Trophoblast cell (in vitro differentiated cells and primary cell): Measurements from ENCODE around the gene EPC2. TPM values are rescaled to one million over a fixed set of nuclear protein-coding genes. Genes with fewer than 3 reads are reported as not detected.

Experiments
- DNase-seq, 2 donors: peaks; one replicate each; pipeline ENCODE4 v3.0.0-alpha.2; 2016
- H2AFZ ChIP-seq: 2 replicates; pipeline ENCODE4 v1.6.1; 2013; ENCODE audit warnings: low read length, moderate library complexity, mild to moderate bottlenecking; ENCODE audit not compliant: insufficient read depth, poor library complexity
- H2AK5ac ChIP-seq: 2 replicates; pipeline ENCODE4 v1.6.1; 2013; ENCODE audit warnings: mild to moderate bottlenecking, low read length
- H2BK120ac ChIP-seq: 2 replicates; pipeline ENCODE4 v1.6.1; 2013; ENCODE audit warnings: low read length, mild to moderate bottlenecking, moderate library complexity; ENCODE audit not compliant: insufficient read depth, poor library complexity
- H2BK12ac ChIP-seq: 2 replicates; pipeline ENCODE4 v1.6.1; 2013; ENCODE audit warnings: mild to moderate bottlenecking, low read length, moderate library complexity
- H2BK5ac ChIP-seq: 2 replicates; pipeline ENCODE4 v1.6.1; 2013; ENCODE audit warnings: low read length, low read depth, moderate library complexity, mild to moderate bottlenecking; ENCODE audit not compliant: poor library complexity
- H3K14ac ChIP-seq: 2 replicates; pipeline ENCODE4 v1.6.1; 2013; ENCODE audit warnings: mild to moderate bottlenecking, low read length
- H3K18ac ChIP-seq: 2 replicates; pipeline ENCODE4 v1.6.1; 2013; ENCODE audit warnings: mild to moderate bottlenecking, low read length
- H3K23ac ChIP-seq: 2 replicates; pipeline ENCODE4 v1.6.1; 2013; ENCODE audit warnings: low read length
- H3K27ac ChIP-seq: 2 replicates; pipeline ENCODE4 v1.5.1; 2013; ENCODE audit warnings: low read depth, mild to moderate bottlenecking, inconsistent platforms, low read length, moderate library complexity
- H3K27me3 ChIP-seq: 2 replicates; pipeline ENCODE4 v1.6.1; 2013; ENCODE audit warnings: inconsistent platforms, mild to moderate bottlenecking, low read length, moderate library complexity; ENCODE audit not compliant: insufficient read depth
- H3K36me3 ChIP-seq, 2 experiments: 1 replicate in 1 of 2; 2 replicates in 1 of 2; pipeline ENCODE4 v1.6.1; 2013; ENCODE audit warnings: low read length in 2 of 2, mild to moderate bottlenecking in 2 of 2, moderate library complexity in 1 of 2; ENCODE audit not compliant: insufficient read depth in 2 of 2, control insufficient read depth in 1 of 2
- H3K4ac ChIP-seq: 2 replicates; pipeline ENCODE4 v1.6.1; 2013; ENCODE audit warnings: low read depth, mild to moderate bottlenecking, low read length, moderate library complexity
- H3K4me1 ChIP-seq, 2 experiments: 1 replicate in 1 of 2; 2 replicates in 1 of 2; pipeline ENCODE4 v1.6.1; 2013; ENCODE audit warnings: low read length in 2 of 2, mild to moderate bottlenecking in 2 of 2, moderate library complexity in 1 of 2; ENCODE audit not compliant: insufficient read depth in 2 of 2, control insufficient read depth in 1 of 2
- H3K4me2 ChIP-seq: 2 replicates; pipeline ENCODE4 v1.6.1; 2013; ENCODE audit warnings: inconsistent platforms, mild to moderate bottlenecking, low read length, moderate library complexity
- H3K4me3 ChIP-seq: 2 replicates; pipeline ENCODE4 v1.5.1; 2013; ENCODE audit warnings: mild to moderate bottlenecking, low read depth, low read length, inconsistent platforms
- H3K79me1 ChIP-seq: one replicate; pipeline ENCODE4 v1.6.1; 2013; ENCODE audit warnings: low read length
- H3K79me2 ChIP-seq: 2 replicates; pipeline ENCODE4 v1.6.1; 2013; ENCODE audit warnings: low read length, mild to moderate bottlenecking; ENCODE audit not compliant: control insufficient read depth, insufficient read depth, poor library complexity
- H3K9ac ChIP-seq: 2 replicates; pipeline ENCODE4 v1.6.1; 2013; ENCODE audit warnings: mild to moderate bottlenecking, low read length
- H3K9me3 ChIP-seq: 2 replicates; pipeline ENCODE4 v1.6.1; 2013; ENCODE audit warnings: low read depth, mild to moderate bottlenecking, control low read depth, inconsistent platforms, low read length; ENCODE audit not compliant: insufficient read depth
- H4K12ac ChIP-seq: 2 replicates; pipeline ENCODE4 v1.6.1; 2013; ENCODE audit warnings: low read depth, mild to moderate bottlenecking, low read length, moderate library complexity
- H4K8ac ChIP-seq: 2 replicates; pipeline ENCODE4 v1.6.1; 2013; ENCODE audit warnings: low read depth, mild to moderate bottlenecking, low read length, moderate library complexity
- H4K91ac ChIP-seq: one replicate; pipeline ENCODE4 v1.6.1; 2013; ENCODE audit warnings: low read depth, mild to moderate bottlenecking, low read length, moderate library complexity
- WGBS: extraction: QIAGEN DNeasy Blood & Tissue Kit; methylation state at CpG from one replicate; pipeline ENCODE4 v1.1.7; 2013; ENCODE audit warnings: missing lambda C conversion rate; ENCODE audit not compliant: insufficient read length, insufficient coverage; ENCODE audit errors: extremely low coverage; 5-methylcytosine and 5-hydroxymethylcytosine counted together
- polyA plus RNA-seq: library from polyadenylated mRNA; stranded (reverse); fragments of 200-250 nt; gene quantifications from 2 replicates; pipeline ENCODE4 v1.2.3, GENCODE V29; 2013

Gene EPC2, protein sequence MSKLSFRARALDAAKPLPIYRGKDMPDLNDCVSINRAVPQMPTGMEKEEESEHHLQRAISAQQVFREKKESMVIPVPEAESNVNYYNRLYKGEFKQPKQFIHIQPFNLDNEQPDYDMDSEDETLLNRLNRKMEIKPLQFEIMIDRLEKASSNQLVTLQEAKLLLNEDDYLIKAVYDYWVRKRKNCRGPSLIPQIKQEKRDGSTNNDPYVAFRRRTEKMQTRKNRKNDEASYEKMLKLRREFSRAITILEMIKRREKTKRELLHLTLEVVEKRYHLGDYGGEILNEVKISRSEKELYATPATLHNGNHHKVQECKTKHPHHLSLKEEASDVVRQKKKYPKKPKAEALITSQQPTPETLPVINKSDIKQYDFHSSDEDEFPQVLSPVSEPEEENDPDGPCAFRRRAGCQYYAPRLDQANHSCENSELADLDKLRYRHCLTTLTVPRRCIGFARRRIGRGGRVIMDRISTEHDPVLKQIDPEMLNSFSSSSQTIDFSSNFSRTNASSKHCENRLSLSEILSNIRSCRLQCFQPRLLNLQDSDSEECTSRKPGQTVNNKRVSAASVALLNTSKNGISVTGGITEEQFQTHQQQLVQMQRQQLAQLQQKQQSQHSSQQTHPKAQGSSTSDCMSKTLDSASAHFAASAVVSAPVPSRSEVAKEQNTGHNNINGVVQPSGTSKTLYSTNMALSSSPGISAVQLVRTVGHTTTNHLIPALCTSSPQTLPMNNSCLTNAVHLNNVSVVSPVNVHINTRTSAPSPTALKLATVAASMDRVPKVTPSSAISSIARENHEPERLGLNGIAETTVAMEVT
- 15.6 and 16.0 TPM in 2 replicates for polyA plus RNA-seq

DNA sequence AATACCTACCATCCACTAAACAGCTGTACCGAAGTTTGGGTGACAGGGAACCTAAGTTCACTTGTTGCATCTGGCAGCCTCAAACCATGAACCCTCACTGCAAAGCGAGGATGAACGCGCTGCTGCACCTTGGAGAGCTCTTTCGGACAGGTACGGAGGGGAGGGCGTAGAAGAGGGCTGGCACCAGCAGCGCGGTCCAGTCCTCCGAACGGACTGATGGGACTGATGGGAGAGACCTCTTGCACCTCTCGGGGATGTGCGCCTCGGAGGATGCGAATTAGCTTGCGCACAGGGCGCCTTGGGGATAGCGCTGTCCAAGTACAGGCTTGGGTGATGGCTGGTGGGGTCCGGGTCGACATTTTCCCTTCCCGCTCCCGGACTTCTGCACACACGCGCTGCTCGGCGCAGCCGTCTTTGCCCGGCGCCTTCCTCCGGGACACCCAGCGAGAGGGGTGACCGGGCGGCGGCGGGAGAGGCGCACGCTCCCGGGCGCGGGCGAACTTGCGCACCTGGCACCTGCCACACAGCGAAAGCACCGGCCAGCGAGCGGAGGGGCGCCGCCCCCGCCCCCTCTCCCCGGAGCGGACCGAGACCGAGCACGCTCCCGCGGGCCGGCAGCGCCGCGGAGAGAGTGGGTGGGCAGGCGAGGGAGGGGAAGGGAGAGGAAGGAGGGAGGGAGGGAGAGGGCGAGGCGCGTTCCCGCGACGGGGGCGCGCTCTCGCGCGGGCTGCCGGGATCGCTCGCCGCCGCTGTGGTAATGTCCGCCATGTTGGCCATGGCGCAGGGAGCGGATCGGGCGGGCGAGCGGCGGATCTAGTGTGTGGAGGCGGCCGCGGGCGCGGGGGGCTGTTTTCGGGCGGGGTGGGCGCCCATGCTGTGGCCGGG is at the start of gene EPC2:
Gene EPC2, plus strand, starts transcription at position 754 of the 885 bp plus-strand sequence. CDS start 267 bp downstream, outside the sequence.
- H3K4me3 ChIP-seq = peak within 1 kb of the TSS; percentile 94
- H3K4ac ChIP-seq = peak within 1 kb of the TSS; percentile 69
- no peak within 1 kb of the TSS for H2BK12ac ChIP-seq
- H3K36me3 ChIP-seq = no peaks in the 10 kb centered on the region
- DNase-seq = peak; percentile 71 to 84
- peak within 1 kb of the TSS; percentile 93 for H4K91ac ChIP-seq
- H2AK5ac ChIP-seq = no peak within 1 kb of the TSS
- peak within 1 kb of the TSS; percentile 84 for H3K4me2 ChIP-seq
- peak within 1 kb of the TSS; percentile 84 for H4K12ac ChIP-seq
- H2BK5ac ChIP-seq = peak within 1 kb of the TSS; percentile 88
- peak within 1 kb of the TSS; percentile 91 for H3K14ac ChIP-seq
- H3K23ac ChIP-seq = no peak within 1 kb of the TSS
- H3K4me1 ChIP-seq = no peaks in the 10 kb centered on the region
- peak within 1 kb of the TSS; percentile 72 for H3K18ac ChIP-seq
- peaks cover 10% of the 10 kb centered on the region for H3K79me2 ChIP-seq
- WGBS = no CpG with 5 or more reads among the region's 94 CpGs
- no peaks in the 10 kb centered on the region for H3K9me3 ChIP-seq
- H3K27ac ChIP-seq = peak within 1 kb of the TSS; percentile 87
- H3K27me3 ChIP-seq = no peaks in the 10 kb centered on the region
- H2BK120ac ChIP-seq = peak within 1 kb of the TSS; percentile 77
- H3K79me1 ChIP-seq = peaks cover 8% of the 10 kb centered on the region
- peak within 1 kb of the TSS; percentile 83 for H4K8ac ChIP-seq
- peak within 1 kb of the TSS; percentile 88 for H2AFZ ChIP-seq
- H3K9ac ChIP-seq = peak within 1 kb of the TSS; percentile 94

- H3K4me1 ChIP-seq = no peaks in the 10 kb centered on the region
- H3K27me3 ChIP-seq = no peaks in the 10 kb centered on the region
- H2BK5ac ChIP-seq = no peak overlapping the region
- no CpG with 5 or more reads among the region's 4 CpGs for WGBS
- H2BK120ac ChIP-seq = no peak overlapping the region
- peaks cover 3% of the 10 kb centered on the region for H3K9me3 ChIP-seq
- H2BK12ac ChIP-seq = no peak overlapping the region
- H4K91ac ChIP-seq = no peak overlapping the region
- no peak overlapping the region for H3K14ac ChIP-seq
- no peaks in the 10 kb centered on the region for H3K79me1 ChIP-seq
- H3K4me2 ChIP-seq = no peak overlapping the region
- no peak overlapping the region for H3K9ac ChIP-seq
- no peak for DNase-seq
- no peaks in the 10 kb centered on the region for H3K36me3 ChIP-seq
- H3K79me2 ChIP-seq = no peaks in the 10 kb centered on the region
- no peak overlapping the region for H3K4me3 ChIP-seq
- no peak overlapping the region for H3K18ac ChIP-seq
- H3K27ac ChIP-seq = no peak overlapping the region
- H4K8ac ChIP-seq = no peak overlapping the region
- H4K12ac ChIP-seq = no peak overlapping the region
- H3K23ac ChIP-seq = no peak overlapping the region
- no peak overlapping the region for H2AK5ac ChIP-seq
- no peak overlapping the region for H2AFZ ChIP-seq
- no peak overlapping the region for H3K4ac ChIP-seq
Observed at GRCh38 chr2:148596018-148596417, 48.5 kb upstream of the EPC2 start.

DNA sequence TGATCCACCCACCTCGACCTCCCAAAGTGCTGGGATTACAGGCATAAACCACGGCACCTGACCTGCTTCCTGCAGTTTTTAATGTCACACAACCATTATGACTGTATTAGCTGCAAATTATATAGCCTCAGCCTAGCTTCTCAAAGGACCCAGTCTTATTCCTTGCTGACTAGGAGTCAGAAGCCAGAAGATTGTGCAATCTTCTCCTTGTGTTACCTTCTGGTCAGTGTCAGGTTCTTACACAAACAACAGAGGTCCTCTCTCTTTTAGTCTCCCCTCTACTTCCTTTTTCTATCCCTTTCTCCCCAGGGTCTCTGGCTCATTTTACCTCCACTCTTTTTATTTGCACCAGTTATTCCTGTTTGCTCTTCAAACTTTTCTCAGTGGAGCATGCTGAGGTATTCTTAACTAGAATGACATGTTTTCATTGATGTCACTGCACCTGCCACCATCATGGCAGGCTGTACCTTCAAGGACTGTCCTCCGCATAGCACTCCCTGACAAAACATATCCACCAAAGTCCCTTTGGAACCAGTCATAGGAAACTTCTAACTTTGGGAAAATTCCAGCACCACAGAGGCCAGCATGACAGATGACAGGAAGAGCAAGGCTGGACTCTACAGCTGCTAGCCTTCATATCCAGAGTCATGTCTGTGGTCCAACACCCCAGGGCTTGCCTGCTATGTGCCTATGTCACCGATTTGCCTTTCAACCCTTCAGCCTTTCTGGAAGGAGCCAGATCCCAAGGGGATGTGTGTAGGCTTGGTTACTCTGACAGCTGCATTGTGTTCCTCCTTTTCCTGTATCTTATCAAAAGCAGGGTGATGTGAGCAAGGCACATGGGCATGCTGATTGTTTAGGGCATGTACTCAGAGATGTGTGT is 45.2 kb upstream of the EPC2 start:
- Histone ChIP-seq H2AK5ac (no peak overlapping the region), H3K27ac (no peak overlapping the region), H3K18ac (no peak overlapping the region), H3K23ac (no peak overlapping the region), H2BK12ac (no peak overlapping the region), H2AFZ (no peak overlapping the region), H3K4ac (no peak overlapping the region), H3K27me3 (no peaks in the 10 kb centered on the region), H3K4me1 (no peaks in the 10 kb centered on the region), H4K91ac (no peak overlapping the region), H2BK120ac (no peak overlapping the region), H3K36me3 (no peaks in the 10 kb centered on the region), H3K4me2 (no peak overlapping the region), H3K4me3 (no peak overlapping the region), H3K9me3 (peaks cover 3% of the 10 kb centered on the region), H3K79me2 (no peaks in the 10 kb centered on the region), H3K9ac (no peak overlapping the region), H4K12ac (no peak overlapping the region), H3K14ac (no peak overlapping the region), H4K8ac (no peak overlapping the region), H2BK5ac (no peak overlapping the region), H3K79me1 (no peaks in the 10 kb centered on the region)
- DNase-seq = no peak
- no CpG with 5 or more reads among the region's 4 CpGs for WGBS
